OCI-LY3 (cell line): ENCODE data around the gene ZNF471.

Experiments used
- H2AFZ ChIP-seq: fragments of 200-600, 300-600 bp; shearing (Covaris generic); 2 replicates; pipeline ENCODE4 v1.6.0; 2014; ENCODE audit warnings: antibody characterized with exemption, low read depth, low read length
- H3K27ac ChIP-seq: fragments of 200-600, 300-600 bp; sonication (generic); 2 replicates; pipeline ENCODE4 v1.5.1; 2014; ENCODE audit warnings: mild to moderate bottlenecking, low read length, moderate library complexity, mixed read lengths
- H3K27me3 ChIP-seq: fragments of 200-600, 300-600 bp; sonication (generic); 2 replicates; pipeline ENCODE4 v1.6.1; 2014; ENCODE audit warnings: low read depth, low read length, mixed read lengths
- H3K36me3 ChIP-seq: fragments of 200-600, 300-600 bp; sonication (generic); replicated peaks from 2 replicates; pipeline ENCODE3; 2014; ENCODE audit warnings: low read depth, low read length, mixed read lengths
- H3K4me1 ChIP-seq: fragments of 300-600, 200-600 bp; sonication (generic); 2 replicates; pipeline ENCODE4 v1.6.1; 2014; ENCODE audit warnings: low read length, mixed read lengths
- H3K4me2 ChIP-seq: fragments of 200-600, 300-600 bp; sonication (generic); 2 replicates; pipeline ENCODE4 v1.6.1; 2014; ENCODE audit warnings: low read length, mixed read lengths
- H3K4me3 ChIP-seq: fragments of 300-600, 200-600 bp; sonication (generic); 2 replicates; pipeline ENCODE4 v1.5.1; 2014; ENCODE audit warnings: antibody characterized with exemption, mild to moderate bottlenecking, low read length, moderate library complexity
- H3K79me2 ChIP-seq: fragments of 300-600, 200-600 bp; shearing (Covaris generic); 2 replicates; pipeline ENCODE4 v1.6.1; 2014; ENCODE audit warnings: mild to moderate bottlenecking, low read length, mixed read lengths
- H3K9ac ChIP-seq: fragments of 300-600, 200-600 bp; shearing (Covaris generic); 2 replicates; pipeline ENCODE4 v1.6.0; 2014; ENCODE audit warnings: mild to moderate bottlenecking, low read length, moderate library complexity
- H3K9me3 ChIP-seq: fragments of 200-600, 300-600 bp; shearing (Covaris generic); 2 replicates; pipeline ENCODE4 v1.6.1; 2014; ENCODE audit warnings: low read length, mixed read lengths; ENCODE audit not compliant: insufficient read depth
- H4K20me1 ChIP-seq: fragments of 200-600, 300-600 bp; sonication (generic); 2 replicates; pipeline ENCODE4 v1.6.1; 2016; ENCODE audit warnings: low read length, mixed read lengths; ENCODE audit not compliant: insufficient read depth
- CTCF ChIP-seq: fragments of 200-600, 300-600 bp; sonication (generic); IDR thresholded peaks from 2 replicates; pipeline ENCODE4 v1.5.1; 2014; ENCODE audit warnings: antibody characterized with exemption, low read length, low read depth
- EZH2phosphoT487 ChIP-seq: fragments of 200-600 bp; shearing (Covaris generic); IDR thresholded peaks from 2 replicates; pipeline ENCODE4 v1.6.1; 2018; ENCODE audit warnings: antibody characterized with exemption, mixed run types, low read depth

The ZNF471 gene

GRCh38 chr19:56507446-56508289 is at the start of gene ZNF471:
TSS of gene ZNF471 (plus strand) at chr19:56507855. CDS start at chr19:56511572, 3,717 bp downstream.
- H3K4me2 ChIP-seq: no peak within 1 kb of the TSS

GRCh38 chr19:56474308-56474707 is 33.3 kb upstream of the ZNF471 start:
- no peak overlapping the region for H3K27ac ChIP-seq
- H4K20me1 ChIP-seq: no peaks in the 10 kb centered on the region
- H3K4me3 ChIP-seq: no peak overlapping the region
- H3K36me3 ChIP-seq: no peaks in the 10 kb centered on the region
- no peaks in the 10 kb centered on the region for H3K79me2 ChIP-seq
- no peaks in the 10 kb centered on the region for H3K4me1 ChIP-seq
- no peak for TF ChIP-seq CTCF
- no peak for TF ChIP-seq EZH2phosphoT487
- no peak overlapping the region for H3K4me2 ChIP-seq
- peaks cover 12% of the 10 kb centered on the region for H3K9me3 ChIP-seq
- H3K9ac ChIP-seq: no peak overlapping the region
- H3K27me3 ChIP-seq: no peaks in the 10 kb centered on the region
- H2AFZ ChIP-seq: no peak overlapping the region

More at GRCh38 chr19:56507446-56508289, at the start of gene ZNF471:
- TF ChIP-seq EZH2phosphoT487 (no peak), CTCF (no peak)
- H3K36me3 ChIP-seq: no peaks in the 10 kb centered on the region
- H3K9me3 ChIP-seq: peaks cover 15% of the 10 kb centered on the region
- H3K4me3 ChIP-seq: no peak within 1 kb of the TSS
- no peaks in the 10 kb centered on the region for H3K79me2 ChIP-seq
- H3K4me1 ChIP-seq: no peaks in the 10 kb centered on the region
- no peak within 1 kb of the TSS for H3K9ac ChIP-seq
- no peak within 1 kb of the TSS for H3K27ac ChIP-seq
- no peaks in the 10 kb centered on the region for H4K20me1 ChIP-seq
- H3K27me3 ChIP-seq: no peaks in the 10 kb centered on the region
- H2AFZ ChIP-seq: no peak within 1 kb of the TSS

- no peak overlapping the region for H2AFZ ChIP-seq
- TF ChIP-seq EZH2phosphoT487 (no peak), CTCF (no peak)
- no peaks in the 10 kb centered on the region for H3K4me1 ChIP-seq
- no peak overlapping the region for H3K4me2 ChIP-seq
- H3K79me2 ChIP-seq: no peaks in the 10 kb centered on the region
- H3K4me3 ChIP-seq: no peak overlapping the region
- no peaks in the 10 kb centered on the region for H4K20me1 ChIP-seq
- H3K27me3 ChIP-seq: no peaks in the 10 kb centered on the region
- no peak overlapping the region for H3K27ac ChIP-seq
- H3K36me3 ChIP-seq: no peaks in the 10 kb centered on the region
- peaks cover 19% of the 10 kb centered on the region for H3K9me3 ChIP-seq
- no peak overlapping the region for H3K9ac ChIP-seq
Observed at GRCh38 chr19:56476093-56476492, 31.6 kb upstream of the ZNF471 start.

- H3K79me2 ChIP-seq: no peaks in the 10 kb centered on the region
- no peak within 1 kb of the TSS for H3K4me3 ChIP-seq
- no peak within 1 kb of the TSS for H3K27ac ChIP-seq
- no peaks in the 10 kb centered on the region for H4K20me1 ChIP-seq
- H3K36me3 ChIP-seq: no peaks in the 10 kb centered on the region
- H3K9me3 ChIP-seq: peaks cover 17% of the 10 kb centered on the region
- no peak for TF ChIP-seq CTCF
- no peak for TF ChIP-seq EZH2phosphoT487
- no peak within 1 kb of the TSS for H3K4me2 ChIP-seq
- no peaks in the 10 kb centered on the region for H3K27me3 ChIP-seq
- no peak within 1 kb of the TSS for H2AFZ ChIP-seq
- H3K4me1 ChIP-seq: no peaks in the 10 kb centered on the region
- no peak within 1 kb of the TSS for H3K9ac ChIP-seq
Observed at GRCh38 chr19:56476651-56477428, 30.8 kb upstream of the ZNF471 start, which contains the start of gene ZNF667. TSS of gene ZNF667 (minus strand) at chr19:56477345. CDS start at chr19:56462370, 14,975 bp downstream.
